Prostate gland (tissue), 2 donors: ENCODE measurements around the gene SNX25.
"Not testable (repeated sequence)": the region's sequence is repeated elsewhere in the genome, so short reads cannot be mapped to it uniquely, and the experiment has no call there.

Source experiments
- POLR2A ChIP-seq: fragments of 450-650 bp; IDR thresholded peaks from one replicate; pipeline ENCODE4 v1.6.1; 2016; ENCODE audit warnings: antibody characterized with exemption, mild to moderate bottlenecking
- POLR2AphosphoS5 ChIP-seq: sonication (generic); formaldehyde crosslinking; IDR thresholded peaks from one replicate; pipeline ENCODE4 v1.6.1; 2017; ENCODE audit warnings: antibody characterized with exemption
- TF ChIP-seq, protein P1 (sequence below), 4 experiments: fragments of 200-600 bp in 2 of 4; fragments of 450-650 bp in 2 of 4; sonication (generic) in 2 of 4; IDR thresholded peaks; 1 replicate in 3 of 4; 2 replicates in 1 of 4; pipeline ENCODE4 v1.5.1; 2016 to 2019; ENCODE audit warnings: antibody characterized with exemption in 4 of 4, mild to moderate bottlenecking in 2 of 4, moderate library complexity in 2 of 4

DNA sequence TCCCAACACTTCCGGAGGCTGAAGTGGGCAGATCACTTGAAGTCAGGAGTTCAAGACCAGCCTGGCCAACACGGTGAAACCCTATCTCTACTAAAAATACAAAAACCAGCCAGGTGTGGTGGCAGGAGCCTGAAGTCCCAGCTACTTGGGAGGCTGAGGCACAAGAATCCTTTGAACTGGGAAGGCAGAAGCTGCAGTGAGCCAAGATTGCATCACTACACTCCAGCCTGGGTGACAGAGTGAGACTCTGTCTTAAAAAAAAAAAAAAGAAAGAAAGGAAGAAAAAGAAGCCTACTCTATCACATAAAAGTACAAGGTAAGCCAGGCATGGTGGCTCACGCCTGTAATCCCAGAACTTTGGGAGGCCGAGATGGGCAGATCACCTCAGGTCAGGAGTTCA is 11.2 kb upstream of the SNX25 start:
- TF ChIP-seq POLR2AphosphoS5, POLR2A: not testable (repeated sequence)
- TF ChIP-seq, protein P1, sequence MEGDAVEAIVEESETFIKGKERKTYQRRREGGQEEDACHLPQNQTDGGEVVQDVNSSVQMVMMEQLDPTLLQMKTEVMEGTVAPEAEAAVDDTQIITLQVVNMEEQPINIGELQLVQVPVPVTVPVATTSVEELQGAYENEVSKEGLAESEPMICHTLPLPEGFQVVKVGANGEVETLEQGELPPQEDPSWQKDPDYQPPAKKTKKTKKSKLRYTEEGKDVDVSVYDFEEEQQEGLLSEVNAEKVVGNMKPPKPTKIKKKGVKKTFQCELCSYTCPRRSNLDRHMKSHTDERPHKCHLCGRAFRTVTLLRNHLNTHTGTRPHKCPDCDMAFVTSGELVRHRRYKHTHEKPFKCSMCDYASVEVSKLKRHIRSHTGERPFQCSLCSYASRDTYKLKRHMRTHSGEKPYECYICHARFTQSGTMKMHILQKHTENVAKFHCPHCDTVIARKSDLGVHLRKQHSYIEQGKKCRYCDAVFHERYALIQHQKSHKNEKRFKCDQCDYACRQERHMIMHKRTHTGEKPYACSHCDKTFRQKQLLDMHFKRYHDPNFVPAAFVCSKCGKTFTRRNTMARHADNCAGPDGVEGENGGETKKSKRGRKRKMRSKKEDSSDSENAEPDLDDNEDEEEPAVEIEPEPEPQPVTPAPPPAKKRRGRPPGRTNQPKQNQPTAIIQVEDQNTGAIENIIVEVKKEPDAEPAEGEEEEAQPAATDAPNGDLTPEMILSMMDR (IDR thresholded peaks at IDR 0.05) = not testable (repeated sequence)
